HG03432 (cell line): ENCODE results near the gene APBA2.

Experiments used
- ATAC-seq: cut with Tn5 transposase; IDR thresholded peaks from one replicate; pipeline ENCODE4 v1.9.1; 2021; ENCODE audit warnings: mild to moderate bottlenecking, moderate library complexity; ENCODE audit not compliant: unreplicated experiment

Gene APBA2

DNA sequence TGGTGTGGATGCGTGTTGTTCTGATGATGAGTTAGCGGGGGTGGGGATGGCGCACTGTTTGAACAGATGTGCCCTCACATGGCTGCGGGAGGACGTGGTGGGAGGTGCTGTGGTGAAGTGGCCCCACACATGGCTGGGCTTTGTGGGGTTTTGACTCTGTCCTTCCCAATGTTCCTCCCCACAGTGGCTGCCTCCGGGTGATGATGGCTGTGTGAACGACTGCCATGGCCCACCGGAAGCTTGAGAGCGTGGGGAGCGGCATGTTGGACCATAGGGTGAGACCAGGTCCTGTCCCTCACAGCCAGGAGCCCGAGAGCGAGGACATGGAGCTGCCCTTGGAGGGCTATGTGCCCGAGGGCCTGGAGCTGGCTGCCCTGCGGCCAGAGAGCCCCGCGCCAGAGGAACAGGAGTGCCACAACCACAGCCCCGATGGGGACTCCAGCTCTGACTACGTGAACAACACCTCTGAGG is 167.9 kb downstream of the APBA2 start:
- no peak for ATAC-seq

DNA sequence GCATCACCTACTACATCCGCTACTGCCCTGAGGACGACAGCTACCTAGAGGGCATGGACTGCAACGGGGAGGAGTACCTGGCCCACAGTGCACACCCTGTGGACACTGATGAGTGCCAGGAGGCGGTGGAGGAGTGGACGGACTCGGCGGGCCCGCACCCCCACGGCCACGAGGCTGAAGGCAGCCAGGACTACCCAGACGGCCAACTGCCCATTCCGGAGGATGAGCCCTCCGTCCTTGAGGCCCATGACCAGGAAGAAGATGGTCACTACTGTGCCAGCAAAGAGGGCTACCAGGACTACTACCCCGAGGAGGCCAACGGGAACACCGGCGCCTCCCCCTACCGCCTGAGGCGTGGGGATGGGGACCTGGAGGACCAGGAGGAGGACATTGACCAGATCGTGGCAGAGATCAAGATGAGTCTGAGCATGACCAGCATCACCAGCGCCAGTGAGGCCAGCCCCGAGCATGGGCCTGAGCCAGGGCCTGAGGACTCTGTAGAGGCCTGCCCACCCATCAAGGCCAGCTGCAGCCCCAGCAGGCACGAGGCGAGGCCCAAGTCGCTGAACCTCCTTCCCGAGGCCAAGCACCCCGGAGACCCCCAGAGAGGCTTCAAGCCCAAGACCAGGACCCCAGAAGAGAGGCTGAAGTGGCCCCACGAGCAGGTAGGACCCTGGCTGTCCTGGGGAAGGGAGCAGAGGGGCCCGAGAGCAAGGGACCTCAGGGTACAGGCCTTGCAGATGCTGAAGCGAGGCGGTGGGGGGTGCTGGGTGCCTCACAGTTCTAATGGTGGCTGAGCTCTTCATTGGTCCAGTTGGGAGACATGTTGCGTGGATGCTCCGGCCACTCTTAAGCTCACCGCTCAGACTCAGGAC is 168.6 kb downstream of the APBA2 start:
- no peak for ATAC-seq

DNA sequence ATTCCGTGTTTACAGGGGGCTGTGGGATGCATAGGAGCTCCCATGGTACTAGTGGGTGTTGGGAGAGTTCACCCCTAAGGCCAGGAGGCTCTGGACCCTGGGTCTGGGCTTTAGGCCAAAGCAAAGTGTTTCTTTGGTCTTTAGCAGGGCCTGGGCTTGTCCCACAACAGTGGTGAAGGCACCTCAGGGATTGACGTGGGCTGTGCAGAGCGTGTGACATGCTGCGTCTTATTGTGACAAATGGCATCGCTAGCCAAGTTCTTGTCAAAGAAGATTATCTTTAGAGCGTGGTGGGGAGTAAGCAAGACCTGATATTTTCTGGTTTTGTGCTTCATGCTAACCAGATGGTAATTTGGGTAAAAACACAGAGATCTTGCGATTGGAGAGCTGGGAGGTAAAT is 170.1 kb downstream of the APBA2 start:
- no peak for ATAC-seq

DNA sequence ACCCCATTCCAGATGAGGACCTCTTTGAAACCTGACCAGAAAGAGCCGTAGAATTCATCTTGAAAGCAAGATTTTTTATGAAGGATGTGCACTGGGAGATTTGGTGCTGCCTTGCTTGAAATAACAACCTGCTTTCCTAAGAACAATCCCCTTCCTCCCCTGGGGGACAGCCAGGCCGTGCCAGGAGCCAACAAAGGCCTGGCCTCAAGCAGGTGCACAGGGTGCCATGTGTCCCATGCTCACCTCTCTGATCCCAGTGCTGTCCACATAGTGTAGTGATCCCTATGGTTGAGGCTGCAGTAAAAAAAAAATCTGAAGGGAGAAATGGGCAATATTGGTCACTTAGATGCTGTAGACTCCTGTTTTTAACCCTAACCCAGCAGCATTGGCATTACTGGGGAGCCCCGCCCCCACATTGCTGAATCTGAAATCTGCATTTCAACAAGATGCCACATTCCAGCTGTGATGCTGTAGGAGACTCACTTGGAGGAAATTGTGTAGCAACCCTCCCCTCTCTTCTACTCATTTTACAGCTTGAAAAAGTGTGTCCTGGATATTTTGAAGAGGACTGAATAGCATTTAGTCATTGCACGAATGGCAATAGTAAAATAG is 171.2 kb downstream of the APBA2 start:
- no peak for ATAC-seq

DNA sequence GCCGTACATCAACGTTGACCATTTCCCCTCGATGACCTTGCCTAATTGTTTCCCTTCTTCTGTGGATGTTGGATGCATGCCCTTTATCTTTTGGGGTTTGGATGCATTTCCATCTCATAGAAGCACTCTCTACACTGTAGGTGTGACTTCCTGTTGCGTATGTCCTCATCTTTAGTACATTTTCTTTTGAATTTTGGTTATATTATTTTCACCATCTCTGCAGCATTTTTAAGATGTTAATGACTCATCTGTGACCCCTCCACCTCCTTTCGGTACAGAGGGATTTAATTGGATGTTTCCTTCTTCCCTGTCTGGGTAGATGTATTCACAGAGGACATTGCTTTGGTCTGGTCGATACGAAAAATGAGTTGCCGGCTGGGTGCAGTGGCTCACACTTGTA is 172.1 kb downstream of the APBA2 start:
- ATAC-seq, result no peak

DNA sequence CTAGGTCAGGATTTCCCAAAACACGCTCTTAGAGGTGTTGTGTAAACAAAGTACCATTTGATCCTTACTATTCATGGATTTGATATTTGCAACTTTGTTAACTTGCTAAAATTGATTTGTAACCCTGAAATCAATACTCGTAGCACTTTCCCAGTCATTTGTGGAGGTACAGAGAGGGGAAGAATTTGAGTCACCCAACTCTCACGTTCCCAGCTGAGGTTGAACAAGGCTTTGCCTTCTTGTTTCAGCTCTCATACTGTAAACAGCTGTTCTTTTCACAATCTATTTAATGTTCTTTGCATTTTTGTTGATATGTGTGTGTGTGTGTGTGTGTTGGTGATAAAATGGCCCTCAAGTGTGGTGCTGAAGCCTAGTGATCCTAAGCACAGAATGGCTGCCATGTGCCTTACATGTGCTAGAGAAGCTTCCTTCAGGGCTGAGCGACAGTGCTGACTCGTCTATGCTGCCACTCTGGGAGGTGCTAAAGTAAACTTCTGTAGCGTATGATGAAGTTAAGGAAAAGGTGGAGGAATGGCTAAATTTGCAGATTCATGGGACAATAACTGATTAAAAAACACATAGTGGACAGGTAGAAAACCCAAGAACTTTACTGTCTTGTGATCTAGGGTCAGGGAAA is 173.2 kb downstream of the APBA2 start:
- no peak for ATAC-seq

DNA sequence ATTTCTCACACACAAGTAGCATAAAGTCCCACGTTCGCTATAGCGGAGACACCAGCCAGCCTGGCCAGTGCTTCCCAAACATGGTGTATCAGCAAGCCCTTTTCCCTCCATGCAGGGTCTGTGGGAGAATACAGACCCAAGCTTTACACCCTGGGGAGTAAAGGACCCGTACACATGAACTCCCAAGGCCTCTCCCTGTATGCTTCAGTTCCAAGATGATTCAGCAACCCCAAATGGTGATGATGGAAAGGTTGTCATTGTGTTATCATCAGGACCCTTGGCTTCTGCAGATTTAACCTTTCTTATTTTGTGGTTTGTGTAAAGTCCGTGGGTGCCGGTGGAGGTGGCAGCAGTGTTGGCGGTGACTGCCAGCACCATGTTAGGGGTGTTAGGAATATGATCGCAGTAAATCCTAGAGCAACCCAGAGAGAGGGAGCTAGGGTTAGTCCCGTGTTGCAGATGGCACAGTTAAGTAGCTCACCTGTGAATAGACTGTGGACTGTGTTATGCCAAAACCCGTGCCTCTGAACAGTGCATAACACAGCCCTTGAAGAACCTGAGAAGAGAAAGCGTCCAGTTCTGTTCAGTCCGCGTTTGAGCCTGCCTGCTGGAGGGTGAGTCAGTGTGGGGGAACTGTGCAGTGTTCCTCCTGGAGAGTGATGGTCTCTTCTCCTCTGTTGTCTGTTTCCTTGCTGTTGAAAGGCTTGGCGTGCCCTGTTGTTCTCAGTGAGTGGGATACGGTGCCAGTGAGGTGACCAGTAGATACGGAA is 174.3 kb downstream of the APBA2 start:
- ATAC-seq, result no peak

DNA sequence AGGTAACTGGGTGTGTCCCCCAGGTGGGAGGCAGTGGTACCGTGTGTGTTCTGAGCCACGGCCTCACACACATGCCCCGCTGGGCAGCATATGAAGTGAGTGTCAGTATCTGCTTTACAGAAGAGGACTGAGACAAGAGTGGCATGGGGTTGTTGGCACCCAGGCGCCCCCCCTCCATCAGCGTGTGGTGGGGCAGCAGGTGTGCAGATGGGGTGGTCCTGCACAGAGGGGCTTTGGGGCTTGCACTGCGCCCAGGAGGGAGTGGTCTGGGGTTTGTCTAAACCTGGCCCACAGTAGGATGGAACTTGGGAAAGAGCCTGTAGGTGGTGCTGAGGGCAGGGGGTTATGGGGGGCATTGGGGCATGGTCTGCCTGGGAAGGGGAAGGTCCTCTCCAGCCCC is 176.0 kb downstream of the APBA2 start:
- ATAC-seq, result no peak

DNA sequence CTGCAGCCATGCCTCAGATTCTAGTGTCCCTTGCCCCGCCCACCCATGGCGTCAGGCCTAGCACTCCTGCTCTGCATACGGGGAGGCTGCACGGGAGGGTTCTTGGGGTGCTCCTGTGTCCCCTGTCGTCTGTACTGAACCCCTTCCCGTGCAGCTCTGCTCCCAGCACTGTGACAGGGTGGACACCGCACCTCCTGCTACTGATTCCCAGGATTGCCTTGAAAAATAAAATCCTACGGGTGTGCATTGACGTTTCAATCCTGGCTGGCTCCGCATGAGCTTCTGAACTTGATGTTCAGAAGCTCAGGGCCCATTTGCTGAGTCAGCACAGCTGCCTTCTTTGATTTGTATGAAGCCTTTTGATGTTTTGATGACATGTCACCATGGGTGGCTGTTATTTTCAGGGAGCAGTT is 176.4 kb downstream of the APBA2 start:
- no peak for ATAC-seq

DNA sequence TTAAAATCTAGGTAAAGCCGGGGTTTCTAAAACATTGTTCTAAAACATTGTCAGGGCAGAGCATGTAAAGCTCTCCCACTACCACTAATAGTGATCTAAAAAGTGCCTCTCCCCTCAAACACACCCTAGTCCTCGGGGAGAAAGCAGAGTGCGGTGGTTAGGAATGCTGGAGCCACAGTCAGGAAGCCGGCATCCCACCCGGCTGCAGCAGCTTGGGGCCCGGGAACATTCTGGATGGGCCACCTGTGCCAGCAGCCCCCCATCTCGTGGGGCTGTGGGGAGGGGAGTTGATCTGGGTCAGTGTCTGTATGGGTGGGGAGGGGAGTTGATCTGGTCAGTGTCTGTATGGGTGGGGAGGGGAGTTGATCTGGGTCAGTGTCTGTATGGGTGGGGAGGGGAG is 176.9 kb downstream of the APBA2 start:
- ATAC-seq, result no peak

DNA sequence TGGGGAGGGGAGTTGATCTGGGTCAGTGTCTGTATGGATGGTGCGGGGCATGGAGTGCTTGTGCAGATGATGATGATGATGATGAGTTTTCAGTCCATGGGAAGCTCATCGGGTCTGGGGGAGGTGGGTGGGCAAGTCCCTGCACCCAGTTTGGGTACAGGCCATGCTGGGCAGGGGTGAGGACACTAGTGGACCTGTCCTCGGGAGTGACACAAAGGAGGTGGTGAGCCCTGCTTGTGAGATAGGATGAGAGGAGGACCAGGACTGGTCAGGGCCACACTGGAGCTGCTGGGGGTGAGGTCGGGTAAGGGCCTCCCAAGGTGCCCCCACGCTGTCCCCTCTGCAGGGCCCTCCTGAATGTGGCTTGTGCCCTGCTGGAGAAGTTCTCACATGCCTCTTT is 177.9 kb downstream of the APBA2 start:
- ATAC-seq, result no peak

DNA sequence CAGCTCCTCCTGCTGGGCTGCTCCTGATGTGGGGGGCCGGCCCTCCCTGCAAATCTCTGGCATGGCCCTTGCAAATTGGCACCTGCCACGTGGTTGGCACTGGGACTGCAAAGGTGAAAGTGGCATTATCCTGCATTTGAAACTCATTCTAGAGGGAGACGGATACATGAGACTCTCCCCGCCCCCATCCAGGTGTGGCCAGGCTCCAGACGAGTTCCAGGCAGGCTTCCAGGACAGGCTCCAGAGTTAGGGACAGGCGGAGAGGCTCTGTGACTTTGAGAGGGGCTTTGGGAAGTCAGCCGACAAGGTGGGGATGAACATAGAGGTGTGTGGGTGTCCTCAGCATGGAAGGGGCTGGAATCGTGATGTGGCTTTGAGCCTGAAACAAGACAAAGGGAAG is 178.5 kb downstream of the APBA2 start:
- no peak for ATAC-seq

DNA sequence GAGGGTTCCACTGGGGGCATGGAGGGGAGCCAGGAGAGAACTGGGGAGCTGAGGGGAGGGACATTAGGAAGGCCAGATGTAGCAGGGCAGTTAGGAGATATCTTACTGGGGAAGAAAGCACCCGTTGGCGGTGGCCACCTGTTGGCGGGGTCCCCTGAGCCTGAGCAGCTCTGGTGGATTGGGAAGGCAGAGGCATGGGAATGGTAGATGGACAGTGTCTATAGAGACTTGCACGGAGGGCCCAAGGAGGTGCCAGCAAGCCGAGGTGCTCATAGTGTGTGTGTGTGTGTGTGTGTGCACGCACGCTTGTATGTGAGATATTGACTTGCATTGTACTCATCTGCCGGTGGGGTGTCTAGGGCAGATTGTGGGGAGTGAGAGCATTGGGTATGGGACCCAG is 179.0 kb downstream of the APBA2 start:
- ATAC-seq, result no peak

DNA sequence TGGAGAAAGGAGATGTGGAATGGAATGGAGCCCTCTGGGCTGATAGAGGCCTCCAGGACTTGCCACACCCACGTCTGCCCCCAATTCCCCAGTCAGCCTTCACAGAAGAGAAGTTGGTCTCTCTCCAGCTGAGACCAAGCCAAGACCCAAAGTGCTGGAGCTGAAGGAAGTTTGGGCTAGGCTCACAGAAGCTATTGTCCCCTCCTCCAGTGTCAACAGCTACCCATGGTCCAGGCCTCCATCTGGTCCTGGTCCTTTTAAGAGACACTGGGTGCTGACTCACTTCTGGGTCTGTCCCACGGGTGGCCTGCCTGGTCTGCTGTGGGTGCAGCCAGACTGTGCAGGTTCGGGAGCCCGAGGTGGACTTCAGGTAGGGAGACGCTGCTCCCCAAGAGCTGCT is 179.8 kb downstream of the APBA2 start:
- ATAC-seq, result no peak

DNA sequence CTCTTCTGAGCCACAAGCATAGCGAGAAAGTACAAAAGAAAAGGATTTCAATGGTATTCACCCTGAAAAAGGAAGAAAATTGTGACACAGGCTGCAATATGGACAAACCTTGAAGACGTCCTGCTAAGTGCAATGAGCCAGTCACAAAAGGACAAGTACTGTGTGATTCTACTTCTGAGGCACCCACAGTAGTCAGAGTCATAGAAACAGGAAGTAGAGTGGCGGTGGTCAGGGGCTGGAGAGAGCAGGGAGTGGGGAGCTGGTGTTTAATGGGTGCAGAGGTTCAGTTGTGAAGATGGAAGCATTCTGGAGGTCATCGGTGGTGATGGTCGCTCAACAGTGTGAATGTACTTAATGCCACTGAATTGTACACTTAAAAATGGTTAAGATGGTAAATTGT is 180.5 kb downstream of the APBA2 start:
- no peak for ATAC-seq

DNA sequence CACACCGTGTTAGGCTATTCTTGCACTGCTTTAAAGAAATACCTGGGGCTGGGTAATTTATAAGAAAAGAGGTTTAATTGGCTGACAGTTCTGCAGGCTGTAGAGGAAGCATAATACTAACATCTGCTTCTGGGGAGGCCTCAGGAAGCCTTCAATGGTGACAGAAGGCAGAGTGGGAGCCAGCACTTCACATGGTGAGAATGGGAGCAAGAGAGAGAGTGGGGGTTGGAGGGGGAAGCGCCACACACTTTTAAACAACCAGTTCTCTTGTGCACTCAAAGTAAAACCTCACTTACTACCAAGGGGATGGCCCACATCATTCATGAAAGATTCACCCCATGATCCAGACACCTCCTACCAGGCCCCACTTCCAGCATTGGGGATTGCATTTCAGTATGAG is 181.1 kb downstream of the APBA2 start:
- no peak for ATAC-seq

DNA sequence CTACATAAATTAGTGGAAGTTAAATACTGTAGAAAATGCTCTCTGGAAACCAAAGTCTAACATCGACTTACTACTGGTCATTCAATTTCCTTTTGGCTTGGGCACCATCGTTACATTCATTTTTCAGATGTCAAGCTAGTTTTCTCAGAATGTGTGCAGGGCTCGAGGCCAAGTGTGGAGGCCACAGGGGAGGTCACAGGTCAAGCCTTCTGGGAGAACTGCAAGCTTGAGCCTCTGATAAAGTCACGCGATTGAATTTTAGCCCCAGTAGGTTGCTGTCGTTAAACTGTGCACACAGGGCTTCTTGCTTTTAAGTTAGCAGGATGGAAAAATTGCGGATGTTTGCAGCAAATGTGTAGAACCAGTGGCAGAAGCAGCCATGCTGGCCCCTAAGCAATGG is 182.2 kb downstream of the APBA2 start:
- no peak for ATAC-seq

DNA sequence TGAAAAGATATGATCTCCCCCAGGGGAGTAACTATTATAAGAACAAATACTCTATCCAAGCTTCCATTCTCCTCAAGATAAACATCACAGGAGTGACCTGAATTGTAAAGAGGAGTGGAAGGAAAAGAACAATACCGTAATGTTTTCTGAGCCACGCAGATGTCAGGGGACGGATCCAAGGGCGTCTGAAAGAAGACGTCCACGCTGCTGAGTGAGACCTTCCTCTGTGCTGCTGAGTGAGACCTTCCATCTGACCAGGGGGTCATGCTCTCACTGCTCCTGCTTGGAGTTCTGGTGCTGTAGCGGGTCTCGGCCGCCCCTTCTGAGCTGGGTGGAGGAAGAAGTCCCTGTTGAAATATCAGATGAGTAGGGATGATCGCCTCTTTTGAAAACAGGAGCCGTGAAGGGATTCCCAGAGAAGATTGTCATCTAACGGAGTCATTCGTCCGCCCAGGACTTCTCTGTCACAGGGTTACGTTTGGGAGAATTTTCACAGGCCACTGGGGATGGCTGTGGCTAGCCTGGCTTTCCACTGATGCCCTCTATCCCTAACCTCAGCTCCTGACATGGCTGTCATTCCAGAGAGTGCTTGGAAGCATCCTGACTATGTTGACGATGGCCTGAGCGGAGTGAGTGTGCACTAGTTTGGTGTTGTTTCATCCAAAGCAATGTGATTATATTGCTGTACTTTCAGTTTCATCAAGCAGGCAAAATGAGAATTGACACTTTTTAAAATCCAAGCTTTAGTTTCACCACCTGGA is 184.9 kb downstream of the APBA2 start:
- no peak for ATAC-seq

DNA sequence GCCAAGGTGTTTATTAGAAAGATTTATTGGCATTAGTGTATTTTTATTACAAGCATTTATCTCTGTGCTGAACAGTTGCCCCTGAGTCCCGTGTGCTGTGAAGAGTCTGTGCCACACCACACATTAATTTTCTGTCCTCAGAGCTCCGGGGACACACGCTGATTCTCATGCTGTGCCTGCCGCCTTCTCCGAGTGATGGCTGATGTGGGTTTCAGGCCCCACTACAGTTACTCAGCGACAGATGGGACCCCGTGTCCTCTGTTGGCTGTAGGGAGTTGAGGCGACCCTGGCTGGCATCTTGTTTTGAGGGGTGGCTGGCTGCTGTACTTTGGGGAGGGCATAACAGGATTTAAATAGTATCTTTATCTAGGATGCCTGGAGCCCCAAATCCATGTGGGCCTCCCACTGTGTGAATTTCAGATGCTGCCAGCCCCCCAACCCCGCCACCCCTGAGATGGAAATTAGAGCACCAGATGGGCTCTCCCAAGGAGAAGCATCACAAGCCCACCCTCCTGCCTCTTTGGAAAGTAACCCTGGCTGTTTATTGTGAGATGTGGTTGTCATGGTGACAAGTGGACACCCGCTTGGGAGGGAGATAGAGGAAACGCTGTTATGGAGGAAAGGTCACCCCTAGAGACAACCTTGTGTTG is 185.6 kb downstream of the APBA2 start:
- ATAC-seq, result no peak

DNA sequence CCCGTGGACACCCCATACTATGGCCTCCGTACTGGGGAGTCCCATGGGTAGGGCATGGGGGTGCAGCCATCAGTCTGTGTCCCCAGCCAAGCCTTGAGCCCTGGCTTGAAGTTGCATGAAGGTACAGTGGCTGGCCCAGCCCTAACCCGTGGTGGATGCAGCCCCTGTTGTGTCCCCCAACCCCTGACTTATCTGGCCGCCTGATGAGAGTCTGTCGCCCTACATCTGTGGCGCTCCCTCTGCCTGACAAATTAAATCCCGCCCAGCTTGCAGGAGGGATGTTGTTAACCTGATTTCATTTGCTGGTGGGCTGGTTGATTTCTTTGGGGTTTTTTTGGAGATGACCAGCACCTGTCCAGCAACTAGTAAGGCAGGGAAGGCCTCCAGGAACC is 186.1 kb downstream of the APBA2 start:
- no peak for ATAC-seq
